Astrocyte of the spinal cord (primary cell): ENCODE data around the gene GUCA1A.

Experiments
- DNase-seq: peaks from one replicate; pipeline ENCODE4 v3.0.0; 2011; ENCODE audit warnings: low read depth, low spot score
- H3K4me3 ChIP-seq: 2 replicates; pipeline ENCODE4 v1.5.1; 2011; ENCODE audit warnings: low read depth, mild to moderate bottlenecking, low read length, moderate library complexity
- in situ Hi-C: cut with HindIII; loops from 2 replicates; pipeline ENCODE4 v1.10.0; 2017; ENCODE audit warnings: low sequenced_read_pairs
- TF ChIP-seq, protein P1 (sequence below): IDR thresholded peaks from 2 replicates; pipeline ENCODE4 v1.5.1; 2012; ENCODE audit warnings: low read depth, mild to moderate bottlenecking, low read length, inconsistent platforms

The GUCA1A gene

GRCh38 chr6:42217519-42218367 lies 44.6 kb downstream of the GUCA1A start, which contains the start of gene MRPS10:
Gene MRPS10 (minus strand): TSS chr6:42217861. CDS start chr6:42217849, 12 bp downstream.
- in situ Hi-C loops: no loop called here
- TF ChIP-seq, protein P1, sequence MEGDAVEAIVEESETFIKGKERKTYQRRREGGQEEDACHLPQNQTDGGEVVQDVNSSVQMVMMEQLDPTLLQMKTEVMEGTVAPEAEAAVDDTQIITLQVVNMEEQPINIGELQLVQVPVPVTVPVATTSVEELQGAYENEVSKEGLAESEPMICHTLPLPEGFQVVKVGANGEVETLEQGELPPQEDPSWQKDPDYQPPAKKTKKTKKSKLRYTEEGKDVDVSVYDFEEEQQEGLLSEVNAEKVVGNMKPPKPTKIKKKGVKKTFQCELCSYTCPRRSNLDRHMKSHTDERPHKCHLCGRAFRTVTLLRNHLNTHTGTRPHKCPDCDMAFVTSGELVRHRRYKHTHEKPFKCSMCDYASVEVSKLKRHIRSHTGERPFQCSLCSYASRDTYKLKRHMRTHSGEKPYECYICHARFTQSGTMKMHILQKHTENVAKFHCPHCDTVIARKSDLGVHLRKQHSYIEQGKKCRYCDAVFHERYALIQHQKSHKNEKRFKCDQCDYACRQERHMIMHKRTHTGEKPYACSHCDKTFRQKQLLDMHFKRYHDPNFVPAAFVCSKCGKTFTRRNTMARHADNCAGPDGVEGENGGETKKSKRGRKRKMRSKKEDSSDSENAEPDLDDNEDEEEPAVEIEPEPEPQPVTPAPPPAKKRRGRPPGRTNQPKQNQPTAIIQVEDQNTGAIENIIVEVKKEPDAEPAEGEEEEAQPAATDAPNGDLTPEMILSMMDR: no peak

GRCh38 chr6:42220807-42221206 lies 47.6 kb downstream of the GUCA1A start:
- no peak overlapping the region for H3K4me3 ChIP-seq
- DNase-seq: no peak
- TF ChIP-seq, protein P1: no peak
- in situ Hi-C loops: no loop called here

More at GRCh38 chr6:42217519-42218367, 44.6 kb downstream of the GUCA1A start, which contains the start of gene MRPS10:
- peak within 1 kb of the TSS; percentile 93 for H3K4me3 ChIP-seq
- peak; percentile 95 for DNase-seq

- in situ Hi-C loops: no loop called here
Observed at GRCh38 chr6:42221546-42221945, 48.4 kb downstream of the GUCA1A start.

GRCh38 chr6:42222448-42222847 lies 49.3 kb downstream of the GUCA1A start:
- no peak overlapping the region for H3K4me3 ChIP-seq
- no peak for DNase-seq
- TF ChIP-seq, protein P1: no peak
- in situ Hi-C loops: no loop called here

More at GRCh38 chr6:42221546-42221945, 48.4 kb downstream of the GUCA1A start:
- H3K4me3 ChIP-seq: no peak overlapping the region
- no peak for DNase-seq
- TF ChIP-seq, protein P1: no peak

DNA sequence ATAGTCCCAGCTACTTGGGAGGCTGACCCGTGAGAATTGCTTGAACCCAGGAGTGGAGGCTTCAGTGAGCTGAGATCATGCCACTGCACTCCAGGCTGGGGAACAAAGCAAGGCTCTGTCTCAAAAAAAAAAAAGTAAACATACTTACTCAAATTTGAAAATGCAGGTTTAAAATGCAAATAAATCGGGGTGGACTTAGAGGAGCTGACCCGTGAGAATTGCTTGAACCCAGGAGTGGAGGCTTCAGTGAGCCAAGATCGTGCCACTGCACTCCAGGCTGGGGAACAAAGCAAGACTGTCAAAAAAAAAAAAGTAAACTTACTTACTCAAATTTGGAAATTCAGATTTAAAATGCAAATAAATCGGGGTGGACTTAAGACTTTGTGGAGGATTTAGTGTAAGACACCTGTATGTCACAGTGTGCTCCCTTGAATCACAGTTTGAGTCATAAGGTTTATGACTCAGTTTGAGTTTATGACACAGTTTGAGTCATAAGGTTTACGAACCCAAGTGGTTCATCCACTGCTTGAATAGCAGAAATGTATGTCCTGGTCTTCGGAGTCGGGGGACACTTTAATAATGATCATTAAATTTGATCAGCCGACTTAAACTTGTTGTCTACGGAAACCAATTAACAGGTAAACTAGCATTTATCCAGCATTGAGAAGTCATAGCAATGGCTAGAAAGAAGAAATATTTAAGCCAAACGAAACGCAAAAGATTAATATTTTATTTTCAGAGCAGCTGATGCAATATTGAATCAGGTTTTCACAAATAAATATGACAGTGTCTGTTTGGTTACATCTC lies 51.3 kb downstream of the GUCA1A start:
- TF ChIP-seq, protein P1: no peak
- no peak overlapping the region for H3K4me3 ChIP-seq
- in situ Hi-C loops: no loop called here
- peak; percentile 91 for DNase-seq

- no peak for DNase-seq
- in situ Hi-C loops: no loop called here
- TF ChIP-seq, protein P1: no peak
- H3K4me3 ChIP-seq: no peak overlapping the region
Observed at GRCh38 chr6:42225029-42225339, 51.8 kb downstream of the GUCA1A start.
